Panc1 (cell line): ENCODE measurements around the gene OR2T12. TPM values are rescaled to one million over a fixed set of nuclear protein-coding genes. Genes with fewer than 3 reads are reported as not detected.

Experiments
- ATAC-seq: fragments of 200-7000 bp; cut with Tn5 transposase; 2 replicates; pipeline ENCODE4 v1.9.1; 2020; ENCODE audit warnings: mild to moderate bottlenecking, moderate library complexity
- Bru-seq: library from RNA; stranded (reverse); fragments of 400-500 nt; gene quantifications from one replicate; lab custom pipeline; 2021; lab: Mats Ljungman, UMichigan
- BruChase-seq, 2 experiments: library from RNA; stranded (reverse); fragments of 400-500 nt; gene quantifications; one replicate each; lab custom pipeline; 2021; lab: Mats Ljungman, UMichigan
- BruUV-seq: library from RNA; stranded (reverse); fragments of 400-500 nt; replicated peaks from 2 replicates; lab custom pipeline; 2021; lab: Mats Ljungman, UMichigan
- CTCF ChIA-PET: fragments of 300-600 bp; sonication (Branson Sonifier 250); formaldehyde crosslinking; loops from one replicate; lab custom pipeline; 2022; ENCODE audit warnings: antibody characterized with exemption; lab: Charles Lee
- POLR2A ChIA-PET: fragments of 300-600 bp; sonication (Branson Sonifier 250); formaldehyde crosslinking; loops from one replicate; lab custom pipeline; 2022; ENCODE audit warnings: antibody characterized with exemption; lab: Charles Lee
- DNase-seq: peaks from one replicate; pipeline ENCODE4 v3.0.0-alpha.2; 2010; ENCODE audit warnings: low read depth, low spot score
- H3K27ac ChIP-seq: 2 replicates; pipeline ENCODE4 v1.5.1; 2011; ENCODE audit warnings: mild to moderate bottlenecking, low read length, inconsistent platforms
- H3K27me3 ChIP-seq: fragments of 200-500 bp; sonication (Bioruptor generic); 2 replicates; pipeline ENCODE4 v1.6.0; 2014; ENCODE audit warnings: low read length, inconsistent platforms; ENCODE audit not compliant: control insufficient read depth, insufficient read depth
- H3K36me3 ChIP-seq: fragments of 200-500 bp; sonication (Bioruptor generic); 2 replicates; pipeline ENCODE4 v1.5.1; 2014; ENCODE audit warnings: inconsistent platforms, mild to moderate bottlenecking, low read length, moderate library complexity; ENCODE audit not compliant: control insufficient read depth, insufficient read depth
- H3K4me1 ChIP-seq: 2 replicates; pipeline ENCODE4 v1.5.1; 2011; ENCODE audit warnings: inconsistent platforms, mild to moderate bottlenecking, low read length, moderate library complexity; ENCODE audit not compliant: control insufficient read depth, insufficient read depth
- H3K4me3 ChIP-seq, 2 experiments: 2 replicates each; pipeline ENCODE4 v1.5.1; 2011 to 2012; ENCODE audit warnings: low read depth in 2 of 2, low read length in 2 of 2, mild to moderate bottlenecking in 2 of 2, inconsistent platforms in 1 of 2, moderate library complexity in 1 of 2
- H3K9me3 ChIP-seq: fragments of 200-500 bp; sonication (Bioruptor generic); 2 replicates; pipeline ENCODE4 v1.5.1; 2014; ENCODE audit warnings: low read depth, mild to moderate bottlenecking, inconsistent platforms, low read length, moderate library complexity; ENCODE audit not compliant: control insufficient read depth, insufficient read depth
- CTCF ChIP-seq: fragments of 450-650 bp; IDR thresholded peaks from 2 replicates; pipeline ENCODE4 v1.5.1; 2017; ENCODE audit warnings: mild to moderate bottlenecking
- POLR2AphosphoS5 ChIP-seq: IDR thresholded peaks from 2 replicates; pipeline ENCODE4 v1.6.1; 2012; ENCODE audit warnings: mild to moderate bottlenecking, low read depth, low read length, moderate library complexity
- REST ChIP-seq, 2 experiments: IDR thresholded peaks; 2 replicates each; pipeline ENCODE4 v1.6.1; 2011 to 2012; ENCODE audit warnings: low read depth in 2 of 2, control low read depth in 1 of 2, low read length in 1 of 2, mild to moderate bottlenecking in 1 of 2, moderate library complexity in 1 of 2; ENCODE audit not compliant: insufficient read depth in 1 of 2
- SIN3A ChIP-seq: IDR thresholded peaks from 2 replicates; pipeline ENCODE4 v1.6.1; 2012; ENCODE audit warnings: low read depth, mild to moderate bottlenecking, low read length, moderate library complexity, borderline replicate concordance; ENCODE audit not compliant: insufficient read depth
- TCF7L2 ChIP-seq: IDR thresholded peaks from 2 replicates; pipeline ENCODE4 v1.6.1; 2011; ENCODE audit warnings: mild to moderate bottlenecking, low read depth, low read length, inconsistent platforms
- in situ Hi-C: cut with HindIII; loops from 2 replicates; pipeline ENCODE4 v1.10.0; 2016; ENCODE audit warnings: low sequenced_read_pairs, low pct_unique_long_range_greater_than_20kb
- intact Hi-C: fragments of 100-400 bp; cut with micrococcal nuclease; formaldehyde crosslinking; loops from one replicate; pipeline ENCODE4 v1.10.0; 2022; ENCODE audit not compliant: unreplicated experiment
- long read RNA-seq: library from polyadenylated mRNA; unstranded; transcript quantifications from one replicate; pipeline ENCODE4 v2.0.0, GENCODE V29; 2021; ENCODE audit not compliant: unreplicated experiment
- polyA plus RNA-seq: library from polyadenylated mRNA; unstranded; fragments of >200 nt; gene quantifications from one replicate; pipeline ENCODE4 v1.2.1, GENCODE V29; 2012; ENCODE audit warnings: missing spikeins; ENCODE audit not compliant: insufficient read length
- total RNA-seq: library from RNA; stranded (reverse); gene quantifications from one replicate; pipeline ENCODE4 v1.2.1, GENCODE V29; 2021; ENCODE audit not compliant: unreplicated experiment

OR2T12 gene
- total RNA-seq = not detected
- not detected for polyA plus RNA-seq
- percentile 6 among the genes with signal in this experiment for Bru-seq, nascent RNA
- percentile 6 among the genes with signal in this experiment for BruChase-seq, experiment 1, labeled RNA remaining after a 2-hour chase
- percentile 4 among the genes with signal in this experiment for BruChase-seq, experiment 2, labeled RNA remaining after a 6-hour chase
- long read RNA-seq = 0 reads

GRCh38 chr1:248303324-248303723 lies at the start of gene OR2T12:
Gene OR2T12, minus strand, starts transcription at chr1:248303424. Its CDS starts 7,846 bp downstream, at chr1:248295578.
- no peaks in the 10 kb centered on the region for H3K4me1 ChIP-seq
- H3K36me3 ChIP-seq = no peaks in the 10 kb centered on the region
- ChIA-PET CTCF (no interaction called here), POLR2A (no interaction called here)
- ATAC-seq (no peak), DNase-seq (no peak)
- no peaks in the 10 kb centered on the region for H3K27me3 ChIP-seq
- no TSS peak for BruUV-seq
- no peak for TF ChIP-seq REST (IDR thresholded peaks at IDR 0.05; ENCODE audit: insufficient read depth in 1 of 2, low read depth in 2 of 2, low read length in 1 of 2)
- no peak for TF ChIP-seq SIN3A
- no peak for TF ChIP-seq POLR2AphosphoS5
- TF ChIP-seq TCF7L2 = no peak
- TF ChIP-seq CTCF = no peak
- H3K4me3 ChIP-seq = no peak within 1 kb of the TSS
- H3K9me3 ChIP-seq = no peaks in the 10 kb centered on the region
- intact Hi-C loops = no loop called here
- in situ Hi-C loops = no loop called here
- no peak within 1 kb of the TSS for H3K27ac ChIP-seq

GRCh38 chr1:248348475-248348874 lies 45.3 kb upstream of the OR2T12 start, which contains the start of gene OR14C36:
Gene OR14C36, plus strand, starts transcription at chr1:248348775. Its CDS starts 0 bp downstream, at chr1:248348775.
- no peak for DNase-seq
- intact Hi-C loops = no loop called here
- no TSS peak for BruUV-seq
- H3K4me1 ChIP-seq = no peaks in the 10 kb centered on the region
- no peaks in the 10 kb centered on the region for H3K9me3 ChIP-seq
- H3K36me3 ChIP-seq = no peaks in the 10 kb centered on the region
- TF ChIP-seq POLR2AphosphoS5 (no peak), REST (IDR thresholded peaks at IDR 0.05; ENCODE audit: insufficient read depth in 1 of 2, low read depth in 2 of 2, low read length in 1 of 2) (no peak), CTCF (no peak), SIN3A (no peak), TCF7L2 (no peak)
- no peak within 1 kb of the TSS for H3K27ac ChIP-seq
- ATAC-seq = no peak
- ChIA-PET POLR2A (no interaction called here), CTCF (no interaction called here)
- H3K4me3 ChIP-seq = no peak within 1 kb of the TSS
- in situ Hi-C loops = no loop called here
- H3K27me3 ChIP-seq = no peaks in the 10 kb centered on the region
